ENCODE data around the gene DDO.

DNA sequence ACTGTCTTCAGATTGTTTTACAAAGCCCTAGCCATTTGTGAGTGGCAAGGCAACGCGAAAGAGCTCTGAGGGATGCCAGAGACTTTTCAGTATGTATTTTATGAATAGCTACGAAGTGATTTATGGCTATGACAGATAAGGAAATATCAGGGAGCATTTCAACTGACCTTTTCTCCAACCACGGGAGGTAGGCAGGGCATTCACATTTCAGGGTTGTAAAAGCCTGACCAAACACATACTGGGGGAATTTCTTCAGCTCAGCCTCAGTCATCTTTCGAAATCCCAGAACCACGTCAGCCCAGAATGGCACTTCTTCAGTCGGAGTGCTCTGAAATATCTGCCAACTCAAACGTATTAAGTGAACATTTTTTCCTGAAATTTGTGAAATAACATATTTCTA lies 10.8 kb downstream of the DDO start:
- TF ChIP-seq, protein P1, sequence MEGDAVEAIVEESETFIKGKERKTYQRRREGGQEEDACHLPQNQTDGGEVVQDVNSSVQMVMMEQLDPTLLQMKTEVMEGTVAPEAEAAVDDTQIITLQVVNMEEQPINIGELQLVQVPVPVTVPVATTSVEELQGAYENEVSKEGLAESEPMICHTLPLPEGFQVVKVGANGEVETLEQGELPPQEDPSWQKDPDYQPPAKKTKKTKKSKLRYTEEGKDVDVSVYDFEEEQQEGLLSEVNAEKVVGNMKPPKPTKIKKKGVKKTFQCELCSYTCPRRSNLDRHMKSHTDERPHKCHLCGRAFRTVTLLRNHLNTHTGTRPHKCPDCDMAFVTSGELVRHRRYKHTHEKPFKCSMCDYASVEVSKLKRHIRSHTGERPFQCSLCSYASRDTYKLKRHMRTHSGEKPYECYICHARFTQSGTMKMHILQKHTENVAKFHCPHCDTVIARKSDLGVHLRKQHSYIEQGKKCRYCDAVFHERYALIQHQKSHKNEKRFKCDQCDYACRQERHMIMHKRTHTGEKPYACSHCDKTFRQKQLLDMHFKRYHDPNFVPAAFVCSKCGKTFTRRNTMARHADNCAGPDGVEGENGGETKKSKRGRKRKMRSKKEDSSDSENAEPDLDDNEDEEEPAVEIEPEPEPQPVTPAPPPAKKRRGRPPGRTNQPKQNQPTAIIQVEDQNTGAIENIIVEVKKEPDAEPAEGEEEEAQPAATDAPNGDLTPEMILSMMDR (IDR thresholded peaks at IDR 0.05), result no peak
- no peak for TF ChIP-seq POLR2A (IDR thresholded peaks at IDR 0.05)

All from thyroid gland (tissue), 4 donors.